HG02852 (cell line): Measurements from ENCODE around the gene POTEG.
"Not testable (repeated sequence)": the region's sequence is repeated elsewhere in the genome, so short reads cannot be mapped to it uniquely, and the experiment has no call there.

Source experiments
- ATAC-seq: cut with Tn5 transposase; IDR thresholded peaks from one replicate; pipeline ENCODE4 v1.9.1; 2021; ENCODE audit warnings: mild to moderate bottlenecking, moderate library complexity; ENCODE audit not compliant: unreplicated experiment

The POTEG gene

DNA sequence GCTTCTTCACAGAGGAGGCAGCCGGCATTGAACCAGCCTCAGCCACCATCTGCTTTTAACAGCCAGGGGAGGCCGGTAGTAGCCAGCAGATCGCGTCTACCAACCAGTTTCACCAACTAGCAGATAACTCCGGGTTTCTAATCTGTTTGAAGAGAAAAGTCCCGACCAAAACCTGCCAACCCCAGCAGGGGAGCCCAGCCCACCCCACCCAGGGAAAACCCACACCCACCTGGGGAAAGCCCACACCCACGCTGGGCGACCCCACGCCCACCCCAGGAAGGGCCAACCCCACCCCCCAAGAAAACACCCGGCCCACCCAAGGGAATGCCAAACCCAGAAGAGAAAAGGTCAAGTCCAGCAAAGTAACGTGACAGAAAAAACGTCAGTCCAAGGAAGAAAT, at the start of gene POTEG:
Gene POTEG (minus strand): TSS at position 101 of the 400 bp plus-strand sequence. CDS start 52 bp downstream, at position 49.
- not testable (repeated sequence) for ATAC-seq

DNA sequence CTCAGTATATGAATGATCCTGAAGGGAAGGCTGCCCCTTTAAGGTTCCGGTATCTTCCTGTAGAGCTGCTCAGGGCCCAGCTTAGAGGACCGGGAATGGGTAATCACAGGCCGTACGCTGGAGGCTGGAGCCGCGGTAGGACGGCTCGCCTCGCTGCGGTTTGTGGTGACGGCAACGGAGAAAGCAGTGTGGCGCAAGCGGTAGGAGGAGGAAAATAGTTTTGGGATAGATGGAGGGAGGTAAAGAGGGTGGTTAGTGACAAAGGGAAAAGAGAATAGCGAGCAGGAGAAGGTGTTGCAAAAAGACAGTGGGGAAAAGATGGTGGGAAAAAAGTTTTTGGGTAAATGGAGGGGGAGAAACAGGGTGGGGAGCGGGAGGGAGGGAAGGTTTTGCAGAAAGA, 48.0 kb upstream of the POTEG start:
- ATAC-seq = not testable (repeated sequence)

DNA sequence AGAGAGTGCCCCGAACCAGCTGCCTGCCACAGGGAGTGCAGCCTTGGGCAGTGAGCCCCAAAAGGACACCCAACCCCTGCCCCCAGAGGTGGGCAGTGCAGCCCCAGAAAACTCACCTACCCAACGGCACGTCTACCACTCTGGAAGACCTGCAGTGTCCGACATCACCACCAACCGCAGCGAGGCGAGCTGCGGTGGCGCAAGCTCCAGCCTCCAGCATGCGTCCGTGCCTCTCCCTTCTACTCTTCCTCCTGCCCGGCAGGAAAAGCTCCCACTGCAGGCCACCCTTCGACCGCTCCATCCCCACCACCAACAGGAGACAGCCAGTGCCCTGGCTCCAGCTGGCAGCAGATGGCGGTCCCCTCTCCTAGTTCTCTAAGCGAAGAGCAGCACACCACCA, 47.3 kb upstream of the POTEG start:
- ATAC-seq = not testable (repeated sequence)

DNA sequence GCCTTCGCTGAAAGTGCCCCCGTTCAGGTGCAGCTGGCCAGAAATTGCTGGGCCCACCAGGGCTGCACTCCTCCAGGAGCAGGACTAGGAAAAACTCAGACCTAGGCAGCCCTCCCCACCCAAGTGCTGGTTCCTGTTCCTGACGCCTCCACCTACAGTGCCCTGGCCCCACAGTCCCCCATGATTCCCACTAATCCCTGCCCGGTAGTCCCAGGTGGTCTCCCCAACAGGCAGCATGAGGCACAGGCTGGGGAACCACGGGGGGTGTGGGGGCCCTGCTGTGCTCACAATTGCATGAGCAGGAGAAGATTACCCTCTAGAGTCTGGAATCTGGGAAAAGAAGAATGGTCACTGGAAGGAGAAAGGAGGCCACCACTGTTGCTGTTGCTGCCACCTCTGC, 46.4 kb upstream of the POTEG start:
- ATAC-seq = not testable (repeated sequence)

DNA sequence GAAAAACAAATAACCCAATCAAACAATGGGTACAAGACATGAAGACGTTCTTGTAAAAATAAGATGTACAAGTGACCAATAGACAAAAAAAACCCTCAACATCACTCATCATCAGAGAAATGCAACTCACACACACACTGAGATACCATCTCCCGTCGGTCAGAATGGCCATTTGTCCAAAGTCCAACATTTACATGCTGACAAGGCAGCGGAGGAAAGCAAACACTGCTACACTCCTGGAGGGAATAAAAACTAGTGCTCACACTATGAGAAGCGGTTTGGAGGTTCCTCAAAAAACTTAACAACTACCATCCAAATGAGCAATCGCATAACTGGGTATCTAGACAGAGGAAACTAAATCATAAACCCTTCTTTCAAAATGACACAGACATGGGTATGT, 11.6 kb upstream of the POTEG start:
- ATAC-seq = not testable (repeated sequence)

DNA sequence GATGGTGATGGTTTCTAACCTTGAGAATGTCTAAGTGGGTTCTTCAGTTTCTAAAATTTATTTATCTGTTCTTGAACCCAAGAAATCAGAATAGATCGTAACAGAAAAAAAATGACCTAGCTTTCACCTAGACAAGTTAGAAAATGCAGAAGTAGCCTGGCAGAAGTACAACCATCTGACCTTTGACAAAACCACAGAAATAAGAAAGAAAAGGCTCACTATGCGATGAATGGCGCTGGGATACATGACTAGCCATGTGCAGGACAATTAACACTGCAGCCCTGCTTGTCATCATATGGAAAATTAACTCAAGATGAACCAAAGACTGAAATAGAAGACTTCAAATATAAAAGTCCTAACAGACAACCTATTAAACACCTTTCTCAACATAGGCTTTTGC, 5.7 kb upstream of the POTEG start:
- ATAC-seq = not testable (repeated sequence)

DNA sequence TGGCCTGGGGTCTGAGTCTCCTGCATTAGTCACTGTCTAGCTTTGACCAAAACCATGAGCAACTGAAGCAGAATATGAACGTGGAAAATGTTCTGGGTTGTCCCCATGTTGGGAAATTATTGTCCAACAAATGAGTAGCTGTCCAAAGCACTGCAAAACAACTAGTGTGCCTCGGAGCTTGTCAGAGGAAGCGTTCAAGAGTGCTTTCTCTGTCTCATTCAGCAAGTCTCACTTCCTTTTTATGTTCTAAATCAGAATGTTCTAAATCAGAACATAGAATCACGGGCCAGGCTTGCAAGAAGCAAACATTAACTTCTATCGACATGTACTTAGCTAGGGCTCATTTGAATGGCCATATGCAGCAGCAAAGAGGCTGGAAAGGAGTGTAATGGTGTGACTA, 5.1 kb upstream of the POTEG start:
- ATAC-seq = not testable (repeated sequence)

DNA sequence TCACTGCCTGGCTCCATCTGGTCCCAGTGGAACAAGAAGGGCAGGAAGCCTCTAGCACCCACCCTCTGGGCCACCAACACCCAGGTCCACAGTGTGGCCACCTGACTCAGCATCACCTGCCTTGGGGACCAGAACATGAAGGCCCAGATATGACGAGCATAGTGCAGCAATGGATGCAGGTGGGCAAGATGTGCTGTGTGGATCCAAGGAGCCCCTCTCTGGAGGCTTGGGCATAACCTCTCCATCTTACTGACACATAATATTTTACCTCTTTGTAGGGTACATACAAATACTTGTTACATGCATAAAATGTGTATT, 2.9 kb upstream of the POTEG start:
- not testable (repeated sequence) for ATAC-seq

DNA sequence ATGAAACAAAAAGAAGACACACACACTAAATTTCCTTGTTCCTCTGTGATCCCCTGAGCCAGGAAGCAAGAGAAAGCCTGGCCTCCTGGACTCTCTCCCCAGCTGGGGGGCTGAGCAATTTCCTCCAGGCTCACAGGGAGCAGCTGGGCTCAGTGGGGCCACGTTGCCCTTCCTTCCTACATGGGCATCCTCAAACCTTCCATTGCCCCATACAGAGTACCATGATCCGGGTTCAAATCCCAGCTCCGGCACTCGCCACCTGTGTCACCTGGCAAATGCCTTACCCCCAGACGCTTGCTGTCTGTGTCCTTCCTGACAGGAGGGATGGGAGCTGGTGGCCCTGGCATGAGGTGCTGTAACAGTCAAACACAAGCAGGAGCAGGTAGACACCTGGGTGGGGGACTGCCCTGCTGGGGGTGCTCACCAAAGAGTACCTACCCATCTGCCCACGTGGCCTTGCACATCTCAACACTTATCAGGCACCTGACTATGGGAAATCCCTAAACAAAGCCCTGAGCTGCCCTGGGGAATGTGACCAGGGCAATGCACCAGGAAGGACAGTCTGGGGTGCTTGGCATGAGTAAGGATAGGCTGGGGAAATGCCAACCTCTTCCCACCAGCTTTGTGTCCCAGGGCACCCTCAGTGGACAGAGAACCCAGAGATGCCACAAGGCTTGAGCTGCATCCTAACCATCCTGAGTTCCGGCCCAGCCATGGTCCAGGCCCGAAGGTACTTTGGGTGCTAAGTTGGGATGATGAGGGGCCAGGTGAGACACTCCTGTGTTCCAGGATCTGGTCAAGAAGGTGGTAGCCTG, 2.4 kb upstream of the POTEG start:
- ATAC-seq = not testable (repeated sequence)

DNA sequence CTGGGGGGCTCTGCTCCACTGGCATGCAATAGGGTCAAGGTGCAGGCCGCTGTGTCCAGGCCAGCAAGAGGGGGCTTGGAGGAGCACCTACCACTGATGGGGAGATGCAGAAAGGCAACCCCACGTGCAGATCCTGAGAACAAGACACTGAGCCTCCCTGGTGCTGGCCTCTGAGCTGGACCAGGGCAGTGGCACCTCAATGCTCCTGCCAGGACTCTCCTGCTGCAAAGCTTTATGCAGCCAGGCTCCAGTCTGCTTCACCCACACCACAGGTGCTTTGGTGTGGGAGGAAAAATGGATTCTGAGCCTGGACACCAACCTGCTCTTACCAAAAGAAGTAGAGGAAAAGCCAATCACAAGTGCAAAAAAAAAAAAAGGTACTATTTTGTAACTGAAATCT, 1.7 kb upstream of the POTEG start:
- not testable (repeated sequence) for ATAC-seq

DNA sequence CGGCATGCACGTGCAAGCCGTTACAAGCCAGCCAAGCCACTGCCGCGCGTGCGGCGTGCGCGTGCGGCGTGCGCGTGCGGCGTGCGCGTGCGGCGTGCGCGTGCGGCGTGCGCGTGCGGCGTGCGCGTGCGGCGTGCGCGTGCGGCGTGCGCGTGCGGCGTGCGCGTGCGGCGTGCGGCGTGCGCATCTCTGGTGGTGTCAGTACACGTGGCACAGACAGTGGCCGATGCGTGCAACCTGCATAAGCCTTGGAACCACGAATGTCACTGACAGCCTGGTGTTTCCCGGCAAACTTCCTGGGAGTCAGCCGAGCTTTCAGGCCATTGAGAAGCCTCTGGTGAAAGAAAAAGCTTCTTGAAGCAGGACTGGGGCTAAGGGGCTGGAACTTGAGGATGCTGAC, 750 bp upstream of the POTEG start:
- not testable (repeated sequence) for ATAC-seq

DNA sequence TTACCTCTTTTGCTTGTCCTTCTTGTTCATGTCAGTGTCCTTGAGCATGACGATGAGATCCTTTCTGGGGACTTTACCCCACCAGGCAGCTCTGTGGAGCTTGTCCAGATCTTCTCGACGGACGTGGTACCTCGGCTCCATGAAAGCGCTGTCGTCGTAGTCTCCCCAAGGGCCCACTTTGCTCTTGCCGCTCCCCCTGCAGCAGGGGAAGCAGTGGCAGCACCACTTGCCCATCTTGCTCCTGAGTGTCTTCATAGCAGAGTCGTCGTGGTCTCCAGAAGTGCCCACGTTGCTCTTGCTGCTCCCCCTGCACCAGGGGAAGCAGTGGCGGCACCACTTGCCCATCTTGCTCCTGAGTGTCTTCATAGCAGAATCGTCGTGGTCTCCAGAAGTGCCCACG, 376 bp downstream of the POTEG start:
- not testable (repeated sequence) for ATAC-seq

DNA sequence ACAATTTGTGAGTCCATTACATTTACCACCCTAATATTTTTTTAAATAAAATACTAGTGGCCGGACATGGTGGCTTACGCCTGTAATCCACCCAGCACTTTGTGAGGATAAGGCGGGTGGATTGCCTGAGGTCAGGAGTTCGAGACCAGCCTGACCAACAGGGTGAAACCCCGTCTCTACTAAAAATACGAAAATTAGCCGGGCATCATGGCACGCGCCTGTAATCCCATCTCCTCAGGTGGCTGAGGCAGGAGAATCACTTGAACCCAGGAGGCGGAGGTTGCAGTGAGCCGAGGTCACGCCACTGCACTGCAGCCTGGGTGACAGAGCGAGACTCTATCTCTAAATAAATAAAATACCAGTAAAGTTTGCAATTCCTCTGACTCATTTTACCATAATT, 25.6 kb downstream of the POTEG start:
- not testable (repeated sequence) for ATAC-seq

DNA sequence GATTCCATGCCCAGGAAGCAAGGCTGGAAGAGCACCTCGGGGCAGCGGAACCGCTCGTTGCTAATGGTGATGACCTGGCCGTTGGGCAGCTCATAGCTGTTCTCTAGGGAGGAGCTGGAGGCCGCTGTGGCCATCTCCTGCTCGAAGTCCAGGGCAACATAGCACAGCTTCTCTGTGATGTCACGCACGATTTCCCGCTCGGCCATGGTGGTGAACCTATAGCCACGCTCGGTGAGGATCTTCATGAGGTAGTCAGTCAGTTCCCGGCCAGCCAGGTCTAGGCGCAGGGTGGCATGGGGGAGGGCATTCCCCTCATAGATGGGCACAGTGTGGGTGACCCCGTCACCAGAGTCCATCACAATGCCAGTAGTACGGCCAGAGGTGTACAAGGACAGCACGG, 32.0 kb downstream of the POTEG start:
- ATAC-seq = not testable (repeated sequence)

DNA sequence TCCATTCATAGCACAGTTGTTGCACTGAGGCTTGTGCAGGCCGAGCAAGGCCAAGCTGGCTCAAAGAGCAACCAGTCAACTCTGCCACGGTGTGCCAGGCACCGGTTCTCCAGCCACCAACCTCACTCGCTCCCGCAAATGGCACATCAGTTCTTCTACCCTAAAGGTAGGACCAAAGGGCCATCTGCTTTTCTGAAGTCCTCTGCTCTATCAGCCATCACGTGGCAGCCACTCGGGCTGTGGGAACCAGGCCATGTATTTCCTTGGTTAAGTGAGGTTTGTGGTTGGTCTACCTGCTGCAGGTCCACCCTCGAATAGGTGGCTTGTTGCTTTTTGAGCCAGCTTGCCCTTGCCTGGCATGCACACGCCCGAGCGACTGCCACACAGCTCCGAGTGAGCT, 39.4 kb downstream of the POTEG start:
- not testable (repeated sequence) for ATAC-seq

DNA sequence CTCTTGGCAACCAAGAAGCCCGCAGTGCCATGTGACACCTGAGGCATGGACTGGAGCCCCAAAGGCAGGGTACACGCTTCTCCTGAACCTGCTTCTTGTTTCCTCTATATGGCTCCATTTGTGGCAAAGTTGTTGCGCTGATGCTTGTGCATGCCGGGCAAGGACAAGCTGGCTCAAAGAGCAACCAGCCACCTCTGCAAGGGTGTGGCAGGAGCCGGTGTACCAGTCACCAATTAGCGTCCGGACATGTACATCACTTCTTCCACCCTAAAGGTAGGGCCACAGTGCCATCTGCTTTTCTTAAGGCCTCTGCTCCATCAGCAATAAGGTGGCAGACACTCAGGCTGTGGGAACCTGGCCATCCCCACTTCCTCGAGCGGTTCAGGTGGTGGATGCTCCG, 43.9 kb downstream of the POTEG start:
- not testable (repeated sequence) for ATAC-seq

DNA sequence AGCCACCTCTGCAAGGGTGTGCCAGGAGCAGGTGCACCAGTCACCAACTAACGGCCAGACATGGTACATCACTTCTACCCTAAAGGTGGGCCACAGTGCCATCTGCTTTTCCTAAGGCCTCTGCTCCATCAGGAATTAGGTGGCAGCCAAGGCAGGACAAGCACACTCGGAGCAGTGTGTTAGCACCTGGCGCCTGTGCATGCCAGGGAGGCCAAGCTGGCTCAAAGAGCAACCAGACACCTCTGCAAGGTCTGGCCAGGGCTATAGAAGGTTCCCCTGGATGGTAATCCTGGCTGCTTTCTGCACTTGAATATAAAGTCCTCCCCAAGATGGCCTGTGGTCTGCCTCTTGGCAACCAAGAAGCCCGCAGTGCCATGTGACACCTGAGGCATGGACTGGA, 45.4 kb downstream of the POTEG start:
- ATAC-seq = not testable (repeated sequence)

DNA sequence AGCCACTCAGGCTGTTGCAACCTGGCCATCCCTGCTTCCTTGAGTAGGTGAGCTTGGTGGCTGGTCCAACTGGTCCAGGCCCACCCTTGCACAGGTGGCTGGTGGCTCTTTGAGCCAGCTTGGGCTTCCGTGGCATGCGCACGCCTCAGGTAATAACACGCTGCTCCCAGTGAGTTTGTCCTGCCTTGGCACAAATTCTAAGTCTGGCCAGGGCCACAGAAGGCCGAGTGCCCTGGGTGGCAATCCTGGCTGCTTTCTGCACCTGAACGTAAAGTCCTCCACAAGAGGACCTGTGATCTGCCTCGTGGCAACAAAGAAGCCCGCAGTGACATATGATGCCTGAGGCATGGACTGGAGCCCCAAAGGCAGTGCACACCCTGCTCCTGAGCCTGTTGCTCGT, 47.1 kb downstream of the POTEG start:
- ATAC-seq = not testable (repeated sequence)

DNA sequence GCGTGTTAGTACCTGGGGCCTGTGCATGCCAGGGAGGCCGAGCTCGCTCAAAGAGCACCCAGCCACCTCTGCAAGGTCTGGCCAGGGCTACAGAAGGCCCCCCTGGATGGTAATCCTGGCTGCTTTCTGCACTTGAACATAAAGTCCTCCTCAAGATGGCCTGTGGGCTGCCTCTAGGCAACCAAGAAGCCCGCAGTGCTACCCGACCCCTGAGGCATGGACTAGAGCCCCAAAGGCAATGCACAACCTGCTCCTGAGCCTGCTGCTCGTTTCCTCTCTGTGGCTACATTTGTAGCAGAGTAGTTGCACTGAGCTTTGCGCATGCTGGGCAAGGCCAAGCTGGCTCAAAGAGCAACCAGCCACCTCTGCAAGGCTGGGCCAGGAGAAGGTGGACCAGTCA, 47.8 kb downstream of the POTEG start:
- ATAC-seq = not testable (repeated sequence)

DNA sequence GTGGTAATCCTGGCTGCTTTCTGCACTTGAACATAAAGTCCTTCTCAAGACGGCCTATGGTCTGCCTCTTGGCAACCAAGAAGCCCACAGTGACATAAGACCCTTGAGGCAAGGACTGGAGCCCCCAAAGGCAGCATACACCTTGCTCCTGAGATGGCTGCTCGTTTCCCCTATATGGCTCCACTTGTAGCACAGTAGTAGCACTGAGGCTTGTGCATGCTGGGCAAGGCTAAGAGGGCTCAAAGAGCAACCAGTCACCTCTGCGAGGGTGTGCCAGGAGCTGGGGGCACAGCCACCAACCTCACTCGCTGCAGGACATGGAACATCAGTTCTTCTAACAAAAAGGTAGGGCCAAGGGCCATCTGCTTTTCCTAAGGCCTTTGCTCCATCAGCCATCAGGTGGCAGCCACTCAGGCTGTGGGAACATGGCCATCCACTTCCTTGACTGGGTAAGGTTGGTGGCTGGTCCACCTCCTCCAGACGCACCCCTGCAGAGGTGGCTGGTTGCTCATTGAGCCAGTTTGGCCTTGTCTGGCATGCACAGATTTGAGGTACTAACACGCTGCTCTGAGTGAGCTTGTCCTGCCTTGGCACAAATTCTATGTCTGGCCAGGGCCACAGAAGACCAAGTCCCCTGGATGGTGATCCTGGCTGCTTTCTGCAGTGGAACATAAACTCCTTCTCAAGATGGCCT, 49.9 kb downstream of the POTEG start:
- ATAC-seq = not testable (repeated sequence)

DNA sequence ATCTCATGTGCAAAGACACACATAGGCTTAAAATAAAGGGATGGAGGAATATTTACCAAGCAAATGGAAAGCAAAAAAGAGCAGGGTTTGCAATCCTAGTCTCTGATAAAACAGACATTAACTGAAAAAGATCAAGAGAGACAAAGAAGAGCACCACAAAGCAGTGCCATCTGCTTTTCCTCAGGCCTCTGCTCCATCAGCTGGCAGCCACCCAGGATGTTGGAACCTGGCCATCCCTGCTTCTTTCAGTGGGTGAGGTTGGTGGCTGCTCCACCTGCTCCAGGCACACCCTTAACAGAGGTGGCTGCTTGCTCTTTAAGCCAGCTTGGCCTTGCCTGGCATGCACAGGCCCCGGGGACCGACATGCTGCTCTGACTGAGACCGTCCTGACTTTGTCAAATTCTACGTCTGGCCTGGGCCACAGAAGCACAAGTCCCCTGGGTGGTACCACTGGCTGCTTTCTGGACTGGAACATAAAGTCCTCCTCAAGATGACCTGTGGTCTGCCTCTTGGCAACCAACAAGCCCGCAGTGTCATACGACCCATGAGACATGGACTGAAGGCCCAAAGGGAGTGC, 51.0 kb downstream of the POTEG start:
- ATAC-seq = not testable (repeated sequence)

DNA sequence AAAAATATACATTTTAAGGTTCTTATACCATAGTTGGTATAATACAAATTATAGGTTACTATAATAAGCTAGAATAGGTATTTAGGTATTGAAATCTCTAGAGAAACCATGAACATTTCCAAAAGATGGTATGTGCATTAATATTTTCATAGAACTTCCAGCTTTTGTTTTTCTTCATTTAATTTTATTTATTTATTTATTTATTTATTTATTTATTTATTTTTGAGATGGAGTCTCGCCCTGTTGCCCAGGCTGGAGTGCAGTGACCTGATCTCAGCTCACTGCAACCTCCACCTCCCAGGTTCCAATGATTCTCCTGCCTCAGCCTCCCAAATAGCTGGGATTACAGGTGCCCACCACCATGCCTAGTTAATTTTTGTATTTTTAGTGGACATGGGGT, 54.0 kb downstream of the POTEG start:
- ATAC-seq = not testable (repeated sequence)
